ENCODE measurements around the gene CAPN5. TPM values are rescaled to one million over a fixed set of nuclear protein-coding genes. Genes with fewer than 3 reads are reported as not detected.

Gene CAPN5
- total and polyA plus RNA-seq, 2 donors = 1.5 to 3.0 TPM

DNA sequence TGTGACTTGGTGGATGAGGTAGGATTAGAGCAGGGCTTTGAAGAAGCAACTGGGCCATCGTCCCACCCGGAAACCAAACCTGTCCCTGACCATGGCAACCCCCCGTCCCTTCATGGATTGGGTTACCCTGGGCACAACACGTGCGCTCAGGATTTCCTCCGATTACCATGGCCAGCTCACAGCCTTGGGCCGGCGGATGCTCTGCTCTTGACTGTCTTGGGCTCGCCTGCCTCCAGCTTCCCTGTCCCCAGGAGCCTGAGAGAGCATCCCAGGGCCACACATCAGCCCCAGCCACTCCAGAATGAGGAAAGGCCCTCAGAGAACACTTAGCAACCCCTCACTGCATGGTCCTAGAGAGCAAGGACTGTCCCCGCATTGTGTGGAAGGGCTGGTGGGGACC, 84.1 kb downstream of the CAPN5 start:
- Histone ChIP-seq H3K9me3 (ENCODE audit: control insufficient read depth in 2 of 2, insufficient read depth in 1 of 2, low read length in 1 of 2) (no peaks in the 10 kb centered on the region), H3K4me3 (ENCODE audit: low read length in 2 of 2) (no peak overlapping the region), H3K27ac (ENCODE audit: low read depth in 1 of 2, low read length in 1 of 2) (peak overlapping the region in 1 of 2 donors; percentile 31), H3K4me1 (ENCODE audit: control insufficient read depth in 2 of 2, insufficient read depth in 2 of 2, low read length in 2 of 2) (peaks cover 27 to 65% of the 10 kb centered on the region in 2 donors), H3K36me3 (ENCODE audit: control insufficient read depth in 2 of 2, insufficient read depth in 2 of 2, low read length in 1 of 2) (no peaks in the 10 kb centered on the region), H3K27me3 (ENCODE audit: control insufficient read depth in 2 of 2, insufficient read depth in 1 of 2, low read length in 1 of 2) (peaks cover 0 to 6% of the 10 kb centered on the region in 2 donors)
- WGBS = 92% methylated on average over 10 of the region's 10 CpGs
- no peak for DNase-seq (ENCODE audit: low read depth in 6 of 9, low spot score in 9 of 9)

DNA sequence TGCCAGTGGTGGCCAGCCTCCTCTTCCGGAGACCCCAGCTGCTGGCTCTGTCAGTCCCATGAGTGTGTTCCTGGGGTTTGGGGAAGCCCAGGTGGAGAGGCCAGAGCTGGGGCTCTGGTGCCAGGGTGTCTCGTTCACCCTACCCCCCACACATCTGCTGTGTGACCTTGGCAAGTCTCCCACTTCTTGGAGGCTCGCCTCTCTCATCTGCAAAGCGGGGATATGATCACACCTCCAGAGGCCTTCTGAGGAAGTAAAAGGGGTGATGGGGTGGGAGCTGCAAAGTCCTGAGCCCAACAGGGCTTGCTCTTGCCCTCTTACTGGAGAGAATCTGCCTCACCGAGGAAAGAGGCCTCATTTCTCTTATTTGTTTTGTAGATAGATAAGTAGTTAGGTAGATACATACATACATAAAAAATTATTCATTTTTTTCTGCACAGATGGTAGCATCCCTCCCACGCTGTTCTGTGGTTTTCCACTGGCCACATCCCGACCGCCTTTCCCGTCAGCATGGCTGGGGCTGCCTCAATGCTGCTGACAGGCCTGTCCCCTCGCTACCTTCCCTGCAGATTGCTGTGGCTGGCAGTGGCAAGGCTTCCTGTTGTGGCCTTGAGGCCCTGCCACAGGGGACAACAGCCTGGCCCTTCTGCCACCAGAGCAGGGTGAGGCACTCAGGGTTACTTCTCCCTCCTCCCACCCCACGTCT, 85.2 kb downstream of the CAPN5 start:
- Histone ChIP-seq H3K27me3 (ENCODE audit: control insufficient read depth in 2 of 2, insufficient read depth in 1 of 2, low read length in 1 of 2) (peaks cover 0 to 6% of the 10 kb centered on the region in 2 donors), H3K36me3 (ENCODE audit: control insufficient read depth in 2 of 2, insufficient read depth in 2 of 2, low read length in 1 of 2) (no peaks in the 10 kb centered on the region), H3K9me3 (ENCODE audit: control insufficient read depth in 2 of 2, insufficient read depth in 1 of 2, low read length in 1 of 2) (no peaks in the 10 kb centered on the region), H3K4me1 (ENCODE audit: control insufficient read depth in 2 of 2, insufficient read depth in 2 of 2, low read length in 2 of 2) (peaks cover 27 to 64% of the 10 kb centered on the region in 2 donors), H3K4me3 (ENCODE audit: low read length in 2 of 2) (no peak overlapping the region), H3K27ac (ENCODE audit: low read depth in 1 of 2, low read length in 1 of 2) (no peak overlapping the region)
- WGBS = 9% methylated on average over 10 of the region's 11 CpGs
- DNase-seq (ENCODE audit: low read depth in 6 of 9, low spot score in 9 of 9) = peak in 2 of 9 donors; percentile 18 to 60

GRCh38 chr11:77152846-77153245, 86.1 kb downstream of the CAPN5 start:
- peaks cover 24 to 56% of the 10 kb centered on the region in 2 donors for H3K4me1 ChIP-seq (ENCODE audit: control insufficient read depth in 2 of 2, insufficient read depth in 2 of 2, low read length in 2 of 2)
- 65% methylated on average over 6 of the region's 6 CpGs for WGBS
- H3K36me3 ChIP-seq (ENCODE audit: control insufficient read depth in 2 of 2, insufficient read depth in 2 of 2, low read length in 1 of 2) = no peaks in the 10 kb centered on the region
- peaks cover 0 to 2% of the 10 kb centered on the region in 2 donors for H3K27me3 ChIP-seq (ENCODE audit: control insufficient read depth in 2 of 2, insufficient read depth in 1 of 2, low read length in 1 of 2)
- DNase-seq (ENCODE audit: low read depth in 6 of 9, low spot score in 9 of 9) = no peak
- H3K27ac ChIP-seq (ENCODE audit: low read depth in 1 of 2, low read length in 1 of 2) = no peak overlapping the region
- H3K4me3 ChIP-seq (ENCODE audit: low read length in 2 of 2) = no peak overlapping the region
- H3K9me3 ChIP-seq (ENCODE audit: control insufficient read depth in 2 of 2, insufficient read depth in 1 of 2, low read length in 1 of 2) = no peaks in the 10 kb centered on the region

DNA sequence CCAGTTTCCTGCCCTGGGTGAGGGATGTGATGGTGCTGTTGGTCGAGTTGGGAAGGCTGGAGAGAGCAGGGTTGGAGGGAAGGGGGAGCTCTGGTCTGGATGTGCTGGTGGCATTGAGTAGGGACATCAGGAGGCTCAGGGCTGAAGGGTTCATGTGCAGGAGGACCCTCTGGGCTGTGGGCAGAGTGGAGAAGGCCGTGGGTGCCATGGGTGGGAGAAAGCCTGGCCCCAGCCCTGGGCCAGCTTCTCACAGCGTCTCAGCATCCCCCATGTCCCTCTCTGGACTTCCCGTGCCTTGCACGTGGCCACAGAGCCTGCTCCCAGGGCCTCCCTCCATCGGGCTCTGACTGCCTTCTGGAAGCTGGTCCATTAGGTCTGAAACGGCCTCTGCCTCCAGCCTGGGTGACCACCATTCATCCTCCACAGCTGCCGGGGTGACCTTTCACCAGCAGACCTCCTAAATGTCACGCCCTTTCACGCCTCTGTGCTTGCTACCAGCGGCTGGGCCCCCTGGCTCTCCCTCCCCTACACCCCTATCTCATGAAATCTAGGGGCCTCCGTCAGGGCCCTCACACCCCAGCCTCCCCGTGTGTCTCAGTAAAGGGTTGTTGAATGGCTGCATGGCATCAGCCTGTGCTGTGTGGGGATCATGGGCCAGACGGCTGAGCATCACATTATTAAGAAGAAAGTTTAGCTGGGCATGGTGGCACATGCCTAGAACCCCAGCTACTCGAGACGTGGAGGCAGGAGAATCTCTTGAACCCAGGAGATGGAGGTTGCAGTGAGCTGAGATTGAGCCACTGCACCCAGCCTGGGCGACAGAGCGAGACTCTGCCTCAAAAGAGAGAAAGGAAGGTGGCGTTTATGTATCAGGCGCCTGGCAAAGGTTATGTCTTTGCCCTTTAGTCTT, 86.8 kb downstream of the CAPN5 start:
- no peaks in the 10 kb centered on the region for H3K36me3 ChIP-seq (ENCODE audit: control insufficient read depth in 2 of 2, insufficient read depth in 2 of 2, low read length in 1 of 2)

DNA sequence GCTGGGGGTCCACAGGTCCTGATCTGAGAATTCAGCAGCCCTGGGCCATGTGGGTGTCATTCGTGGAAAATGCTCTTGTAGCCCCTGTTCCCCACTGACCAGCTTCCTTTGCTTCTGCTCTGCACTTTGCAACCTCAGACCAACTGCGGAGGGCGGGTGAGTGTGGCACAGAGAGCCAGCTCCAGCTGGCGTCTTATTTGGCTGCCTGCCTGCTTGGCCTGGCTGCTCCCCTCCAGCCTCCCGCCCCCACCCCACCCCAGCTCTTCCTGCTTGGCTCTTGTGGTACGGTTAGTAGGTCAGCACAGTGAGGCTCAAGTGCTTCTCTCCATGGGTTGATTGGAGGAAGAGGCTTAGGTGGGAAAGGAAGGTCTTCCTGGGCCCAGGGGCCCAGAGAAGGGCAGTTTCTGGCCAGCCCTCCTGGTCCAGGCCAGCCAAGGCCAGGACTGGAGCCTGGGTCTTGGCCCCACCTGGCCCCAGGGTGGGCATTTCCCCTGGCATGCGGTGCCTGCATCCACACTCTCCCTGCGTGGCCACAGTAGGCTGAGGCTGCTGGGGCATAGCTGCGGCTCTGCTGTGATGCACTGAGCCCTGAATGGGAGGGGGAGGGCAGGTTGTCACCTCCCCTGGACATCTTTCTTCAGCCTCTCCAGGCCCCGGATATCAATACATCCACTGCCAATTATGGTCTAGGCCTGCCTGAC, 87.8 kb downstream of the CAPN5 start:
- Histone ChIP-seq H3K36me3 (ENCODE audit: control insufficient read depth in 2 of 2, insufficient read depth in 2 of 2, low read length in 1 of 2) (no peaks in the 10 kb centered on the region), H3K27ac (ENCODE audit: low read depth in 1 of 2, low read length in 1 of 2) (no peak overlapping the region), H3K4me1 (ENCODE audit: control insufficient read depth in 2 of 2, insufficient read depth in 2 of 2, low read length in 2 of 2) (peaks cover 14 to 41% of the 10 kb centered on the region in 2 donors), H3K27me3 (ENCODE audit: control insufficient read depth in 2 of 2, insufficient read depth in 1 of 2, low read length in 1 of 2) (no peaks in the 10 kb centered on the region), H3K4me3 (ENCODE audit: low read length in 2 of 2) (no peak overlapping the region), H3K9me3 (ENCODE audit: control insufficient read depth in 2 of 2, insufficient read depth in 1 of 2, low read length in 1 of 2) (no peaks in the 10 kb centered on the region)
- 33% methylated on average over 10 of the region's 10 CpGs for WGBS
- no peak for DNase-seq (ENCODE audit: low read depth in 6 of 9, low spot score in 9 of 9)

More for the DNA sequence above, 86.8 kb downstream of the CAPN5 start:
- WGBS = 87% methylated on average over 20 of the region's 20 CpGs
- peak in 1 of 9 donors; percentile 17 for DNase-seq (ENCODE audit: low read depth in 6 of 9, low spot score in 9 of 9)
- Histone ChIP-seq H3K27me3 (ENCODE audit: control insufficient read depth in 2 of 2, insufficient read depth in 1 of 2, low read length in 1 of 2) (no peaks in the 10 kb centered on the region), H3K9me3 (ENCODE audit: control insufficient read depth in 2 of 2, insufficient read depth in 1 of 2, low read length in 1 of 2) (no peaks in the 10 kb centered on the region), H3K27ac (ENCODE audit: low read depth in 1 of 2, low read length in 1 of 2) (no peak overlapping the region), H3K4me3 (ENCODE audit: low read length in 2 of 2) (no peak overlapping the region), H3K4me1 (ENCODE audit: control insufficient read depth in 2 of 2, insufficient read depth in 2 of 2, low read length in 2 of 2) (peaks cover 18 to 50% of the 10 kb centered on the region in 2 donors)

DNA sequence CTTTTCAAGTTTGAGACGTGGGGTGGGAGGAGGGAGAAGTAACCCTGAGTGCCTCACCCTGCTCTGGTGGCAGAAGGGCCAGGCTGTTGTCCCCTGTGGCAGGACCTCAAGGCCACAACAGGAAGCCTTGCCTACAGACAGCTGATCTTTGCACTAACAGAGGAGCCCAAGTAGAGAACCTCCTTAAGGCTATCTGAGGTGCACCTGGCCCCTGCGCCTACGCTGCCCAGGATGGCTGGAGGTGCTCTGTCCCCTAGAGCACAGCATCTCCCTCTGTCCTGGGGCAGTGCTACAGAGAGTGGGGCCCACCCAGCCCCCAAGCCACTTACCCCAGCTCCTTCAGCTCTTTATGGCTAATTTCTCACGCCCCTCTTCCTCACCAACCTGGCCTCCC, 88.3 kb downstream of the CAPN5 start:
- H3K36me3 ChIP-seq (ENCODE audit: control insufficient read depth in 2 of 2, insufficient read depth in 2 of 2, low read length in 1 of 2) = no peaks in the 10 kb centered on the region
- H3K9me3 ChIP-seq (ENCODE audit: control insufficient read depth in 2 of 2, insufficient read depth in 1 of 2, low read length in 1 of 2) = no peaks in the 10 kb centered on the region
- H3K4me1 ChIP-seq (ENCODE audit: control insufficient read depth in 2 of 2, insufficient read depth in 2 of 2, low read length in 2 of 2) = peaks cover 14 to 36% of the 10 kb centered on the region in 2 donors
- H3K27ac ChIP-seq (ENCODE audit: low read depth in 1 of 2, low read length in 1 of 2) = no peak overlapping the region
- WGBS = 98% methylated on average over 3 of the region's 4 CpGs
- no peak overlapping the region for H3K4me3 ChIP-seq (ENCODE audit: low read length in 2 of 2)
- no peak for DNase-seq (ENCODE audit: low read depth in 6 of 9, low spot score in 9 of 9)
- H3K27me3 ChIP-seq (ENCODE audit: control insufficient read depth in 2 of 2, insufficient read depth in 1 of 2, low read length in 1 of 2) = no peaks in the 10 kb centered on the region

DNA sequence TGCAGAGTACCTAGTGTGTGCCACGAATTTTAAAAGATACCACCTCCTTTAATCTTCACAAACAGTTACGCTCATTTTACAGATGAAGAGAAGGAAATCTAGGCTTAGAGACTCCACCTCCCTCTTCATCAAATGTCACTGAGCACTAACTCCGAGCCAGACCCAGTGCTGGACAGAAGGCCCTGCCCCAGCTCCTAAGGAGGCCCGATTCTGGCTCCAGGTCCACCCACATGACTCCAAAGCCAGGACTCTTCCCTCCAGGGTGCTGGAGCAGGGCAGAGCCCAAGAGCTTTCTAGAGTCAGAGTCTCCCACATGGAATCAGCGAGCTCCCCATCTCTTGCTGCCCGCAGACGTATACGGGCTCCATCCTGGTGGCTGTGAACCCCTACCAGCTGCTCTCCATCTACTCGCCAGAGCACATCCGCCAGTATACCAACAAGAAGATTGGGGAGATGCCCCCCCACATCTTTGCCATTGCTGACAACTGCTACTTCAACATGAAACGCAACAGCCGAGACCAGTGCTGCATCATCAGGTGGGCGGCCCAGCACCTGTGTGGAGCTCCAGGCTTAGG, 88.9 kb downstream of the CAPN5 start:
- 95% methylated on average over 13 of the region's 13 CpGs for WGBS
- Histone ChIP-seq H3K27me3 (ENCODE audit: control insufficient read depth in 2 of 2, insufficient read depth in 1 of 2, low read length in 1 of 2) (no peaks in the 10 kb centered on the region), H3K27ac (ENCODE audit: low read depth in 1 of 2, low read length in 1 of 2) (no peak overlapping the region), H3K4me3 (ENCODE audit: low read length in 2 of 2) (no peak overlapping the region), H3K36me3 (ENCODE audit: control insufficient read depth in 2 of 2, insufficient read depth in 2 of 2, low read length in 1 of 2) (no peaks in the 10 kb centered on the region), H3K4me1 (ENCODE audit: control insufficient read depth in 2 of 2, insufficient read depth in 2 of 2, low read length in 2 of 2) (peaks cover 14 to 35% of the 10 kb centered on the region in 2 donors), H3K9me3 (ENCODE audit: control insufficient read depth in 2 of 2, insufficient read depth in 1 of 2, low read length in 1 of 2) (no peaks in the 10 kb centered on the region)
- no peak for DNase-seq (ENCODE audit: low read depth in 6 of 9, low spot score in 9 of 9)

DNA sequence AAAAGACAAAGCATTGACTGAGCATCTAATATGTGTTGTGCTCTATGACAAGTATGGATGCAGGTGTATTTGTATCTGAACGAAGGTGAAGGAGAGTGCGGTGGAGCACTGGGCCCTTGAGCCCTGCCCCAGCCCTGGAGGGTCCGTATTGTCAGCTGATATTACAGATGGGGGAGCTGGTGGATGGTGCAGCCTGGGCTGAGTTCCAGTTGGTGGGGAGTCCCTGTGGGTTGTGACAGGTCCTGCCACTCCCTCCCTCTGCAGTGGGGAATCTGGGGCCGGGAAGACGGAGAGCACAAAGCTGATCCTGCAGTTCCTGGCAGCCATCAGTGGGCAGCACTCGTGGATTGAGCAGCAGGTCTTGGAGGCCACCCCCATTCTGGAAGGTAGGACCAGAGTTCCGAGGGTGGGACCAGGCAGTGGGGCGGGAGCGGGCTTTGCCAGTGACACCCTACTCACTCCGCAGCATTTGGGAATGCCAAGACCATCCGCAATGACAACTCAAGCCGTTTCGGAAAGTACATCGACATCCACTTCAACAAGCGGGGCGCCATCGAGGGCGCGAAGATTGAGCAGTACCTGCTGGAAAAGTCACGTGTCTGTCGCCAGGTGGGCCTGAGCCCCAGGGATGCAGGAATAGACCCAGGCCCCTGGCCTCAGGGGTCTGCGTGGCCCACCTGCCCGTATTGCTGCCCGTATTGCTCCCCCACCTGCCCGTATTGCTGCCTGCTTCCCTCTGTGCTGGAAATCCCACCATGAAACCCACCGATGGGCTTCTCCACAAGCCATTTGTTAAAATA, 89.8 kb downstream of the CAPN5 start:
- Histone ChIP-seq H3K4me1 (ENCODE audit: control insufficient read depth in 2 of 2, insufficient read depth in 2 of 2, low read length in 2 of 2) (peaks cover 14 to 30% of the 10 kb centered on the region in 2 donors), H3K4me3 (ENCODE audit: low read length in 2 of 2) (no peak overlapping the region), H3K27ac (ENCODE audit: low read depth in 1 of 2, low read length in 1 of 2) (no peak overlapping the region), H3K9me3 (ENCODE audit: control insufficient read depth in 2 of 2, insufficient read depth in 1 of 2, low read length in 1 of 2) (no peaks in the 10 kb centered on the region), H3K36me3 (ENCODE audit: control insufficient read depth in 2 of 2, insufficient read depth in 2 of 2, low read length in 1 of 2) (no peaks in the 10 kb centered on the region), H3K27me3 (ENCODE audit: control insufficient read depth in 2 of 2, insufficient read depth in 1 of 2, low read length in 1 of 2) (no peaks in the 10 kb centered on the region)
- 97% methylated on average over 26 of the region's 26 CpGs for WGBS
- no peak for DNase-seq (ENCODE audit: low read depth in 6 of 9, low spot score in 9 of 9)

Data from thymus (tissue), 11 donors.